ENCODE measurements around the gene C6orf58. TPM values are rescaled to one million over a fixed set of nuclear protein-coding genes. Genes with fewer than 3 reads are reported as not detected.
"Not testable (repeated sequence)": the region's sequence is repeated elsewhere in the genome, so short reads cannot be mapped to it uniquely, and the experiment has no call there.

The C6orf58 gene
- total RNA-seq, 1 donor: under 0.01 TPM

GRCh38 chr6:127587875-127588274 is 10.9 kb downstream of the C6orf58 start:
- H3K9me3 ChIP-seq (ENCODE audit: low read depth, low read length): no peaks in the 10 kb centered on the region
- no peak overlapping the region for H3K4me3 ChIP-seq (ENCODE audit: insufficient read depth, low read length)
- no peak overlapping the region for H2AFZ ChIP-seq (ENCODE audit: low read length)
- no peaks in the 10 kb centered on the region for H3K36me3 ChIP-seq (ENCODE audit: insufficient read depth, low read length)
- H3K4me2 ChIP-seq (ENCODE audit: insufficient read depth, low read length): no peak overlapping the region
- no peak for TF ChIP-seq CTCF (IDR thresholded peaks at IDR 0.05; ENCODE audit: extremely low read depth, low read depth, low read length)
- H4K20me1 ChIP-seq (ENCODE audit: insufficient read depth, low read length): no peaks in the 10 kb centered on the region
- no peaks in the 10 kb centered on the region for H3K4me1 ChIP-seq (ENCODE audit: insufficient read depth, low read length)
- no peaks in the 10 kb centered on the region for H3K79me2 ChIP-seq (ENCODE audit: insufficient read depth, low read length)
- DNase-seq (ENCODE audit: insufficient read length, low spot score, missing footprints): no peak
- H3K27me3 ChIP-seq (ENCODE audit: insufficient read depth, low read length): peaks cover 3% of the 10 kb centered on the region
- H3K27ac ChIP-seq (ENCODE audit: low read depth, low read length): no peak overlapping the region

- Histone ChIP-seq H3K4me2 (ENCODE audit: insufficient read depth, low read length) (no peak overlapping the region), H4K20me1 (ENCODE audit: insufficient read depth, low read length) (no peaks in the 10 kb centered on the region), H3K79me2 (ENCODE audit: insufficient read depth, low read length) (no peaks in the 10 kb centered on the region), H2AFZ (ENCODE audit: low read length) (no peak overlapping the region), H3K27me3 (ENCODE audit: insufficient read depth, low read length) (peaks cover 3% of the 10 kb centered on the region), H3K4me1 (ENCODE audit: insufficient read depth, low read length) (no peaks in the 10 kb centered on the region), H3K9me3 (ENCODE audit: low read depth, low read length) (no peaks in the 10 kb centered on the region), H3K4me3 (ENCODE audit: insufficient read depth, low read length) (no peak overlapping the region), H3K27ac (ENCODE audit: low read depth, low read length) (no peak overlapping the region), H3K36me3 (ENCODE audit: insufficient read depth, low read length) (no peaks in the 10 kb centered on the region)
- DNase-seq (ENCODE audit: insufficient read length, low spot score, missing footprints): no peak
- TF ChIP-seq CTCF (IDR thresholded peaks at IDR 0.05; ENCODE audit: extremely low read depth, low read depth, low read length): no peak
Observed at GRCh38 chr6:127589135-127589534, 12.2 kb downstream of the C6orf58 start.

- TF ChIP-seq CTCF (IDR thresholded peaks at IDR 0.05; ENCODE audit: extremely low read depth, low read depth, low read length): no peak
- Histone ChIP-seq H3K4me2 (ENCODE audit: insufficient read depth, low read length) (no peak overlapping the region), H2AFZ (ENCODE audit: low read length) (no peak overlapping the region), H3K27ac (ENCODE audit: low read depth, low read length) (no peak overlapping the region), H3K9me3 (ENCODE audit: low read depth, low read length) (no peaks in the 10 kb centered on the region), H3K79me2 (ENCODE audit: insufficient read depth, low read length) (no peaks in the 10 kb centered on the region), H3K4me3 (ENCODE audit: insufficient read depth, low read length) (no peak overlapping the region), H4K20me1 (ENCODE audit: insufficient read depth, low read length) (no peaks in the 10 kb centered on the region), H3K27me3 (ENCODE audit: insufficient read depth, low read length) (peaks cover 3% of the 10 kb centered on the region), H3K4me1 (ENCODE audit: insufficient read depth, low read length) (no peaks in the 10 kb centered on the region), H3K36me3 (ENCODE audit: insufficient read depth, low read length) (no peaks in the 10 kb centered on the region)
- DNase-seq (ENCODE audit: insufficient read length, low spot score, missing footprints): no peak
Observed at GRCh38 chr6:127590344-127590743, 13.4 kb downstream of the C6orf58 start.

- Histone ChIP-seq H3K27me3 (ENCODE audit: insufficient read depth, low read length) (peaks cover 3% of the 10 kb centered on the region), H3K4me2 (ENCODE audit: insufficient read depth, low read length) (no peak overlapping the region)
Observed at GRCh38 chr6:127592964-127593363, 16.0 kb downstream of the C6orf58 start.

GRCh38 chr6:127593456-127593855 is 16.5 kb downstream of the C6orf58 start:
- H3K4me3 ChIP-seq (ENCODE audit: insufficient read depth, low read length); DNase-seq (ENCODE audit: insufficient read length, low spot score, missing footprints): not testable (repeated sequence)

More at GRCh38 chr6:127592964-127593363, 16.0 kb downstream of the C6orf58 start:
- Histone ChIP-seq H3K9me3 (ENCODE audit: low read depth, low read length) (no peaks in the 10 kb centered on the region), H3K27ac (ENCODE audit: low read depth, low read length) (no peak overlapping the region), H3K4me1 (ENCODE audit: insufficient read depth, low read length) (no peaks in the 10 kb centered on the region), H3K79me2 (ENCODE audit: insufficient read depth, low read length) (no peaks in the 10 kb centered on the region), H4K20me1 (ENCODE audit: insufficient read depth, low read length) (no peaks in the 10 kb centered on the region), H3K4me3 (ENCODE audit: insufficient read depth, low read length) (no peak overlapping the region), H2AFZ (ENCODE audit: low read length) (no peak overlapping the region), H3K36me3 (ENCODE audit: insufficient read depth, low read length) (no peaks in the 10 kb centered on the region)
- no peak for DNase-seq (ENCODE audit: insufficient read length, low spot score, missing footprints)
- no peak for TF ChIP-seq CTCF (IDR thresholded peaks at IDR 0.05; ENCODE audit: extremely low read depth, low read depth, low read length)

More at GRCh38 chr6:127593456-127593855, 16.5 kb downstream of the C6orf58 start:
- H3K79me2 ChIP-seq (ENCODE audit: insufficient read depth, low read length); H3K36me3 ChIP-seq (ENCODE audit: insufficient read depth, low read length); H3K4me2 ChIP-seq (ENCODE audit: insufficient read depth, low read length); H3K4me1 ChIP-seq (ENCODE audit: insufficient read depth, low read length); H3K27me3 ChIP-seq (ENCODE audit: insufficient read depth, low read length); H3K9me3 ChIP-seq (ENCODE audit: low read depth, low read length); H3K27ac ChIP-seq (ENCODE audit: low read depth, low read length); H2AFZ ChIP-seq (ENCODE audit: low read length); H4K20me1 ChIP-seq (ENCODE audit: insufficient read depth, low read length): not testable (repeated sequence)
